Raji (cell line): Measurements from ENCODE around the gene LYRM2.

Experiments
- POLR2A ChIP-seq: IDR thresholded peaks from 2 replicates; pipeline ENCODE4 v1.6.1; 2011; ENCODE audit warnings: low read depth, low read length, control low read depth; ENCODE audit not compliant: insufficient read depth

The LYRM2 gene

GRCh38 chr6:89660981-89661380, 22.4 kb upstream of the LYRM2 start:
- TF ChIP-seq POLR2A: no peak

GRCh38 chr6:89657445-89658158, 19.1 kb upstream of the LYRM2 start:
- TF ChIP-seq POLR2A: no peak

DNA sequence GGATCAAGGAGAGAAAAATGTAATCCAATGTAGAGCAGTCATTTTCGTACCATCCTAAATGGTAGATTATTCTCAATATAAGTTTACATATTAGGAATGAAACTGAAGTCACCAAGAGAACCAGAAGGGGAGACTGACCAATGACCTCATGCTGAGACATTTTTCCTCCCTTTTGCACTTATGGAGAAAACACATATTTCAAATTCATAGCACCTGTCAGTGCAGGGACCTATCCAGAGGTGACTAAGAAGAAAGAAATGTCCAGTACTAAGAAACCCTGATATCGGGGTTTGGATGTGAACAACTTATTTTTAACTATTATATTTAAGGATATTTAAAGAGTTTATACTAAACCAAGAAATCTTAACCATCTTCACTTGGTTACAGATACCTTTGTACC, 16.6 kb upstream of the LYRM2 start:
- TF ChIP-seq POLR2A: no peak

- TF ChIP-seq POLR2A: no peak
Measured at GRCh38 chr6:89650579-89650978, 12.0 kb upstream of the LYRM2 start.

GRCh38 chr6:89649682-89650081, 11.1 kb upstream of the LYRM2 start:
- TF ChIP-seq POLR2A: no peak

GRCh38 chr6:89644864-89645263, 6.3 kb upstream of the LYRM2 start:
- TF ChIP-seq POLR2A: no peak

GRCh38 chr6:89643406-89643805, 4.9 kb upstream of the LYRM2 start:
- no peak for TF ChIP-seq POLR2A

DNA sequence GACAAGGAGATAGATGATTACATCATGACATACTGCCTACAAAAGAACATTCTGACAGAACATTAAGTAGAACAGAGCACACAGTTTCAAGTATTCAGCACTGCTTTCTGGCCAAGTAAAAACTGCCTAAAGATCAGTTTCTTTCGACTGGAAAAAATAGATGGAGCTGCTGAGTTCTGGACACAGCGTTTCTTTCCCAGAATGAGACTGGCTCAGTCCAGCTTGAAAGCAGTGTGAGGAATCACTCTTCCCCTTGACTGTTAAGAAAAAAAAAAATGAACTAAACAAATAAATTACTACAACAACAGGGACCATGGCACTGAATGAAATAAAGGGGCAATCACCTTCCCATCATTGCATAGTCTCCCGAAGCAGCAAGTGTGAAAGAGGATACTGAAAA, 4.4 kb upstream of the LYRM2 start:
- no peak for TF ChIP-seq POLR2A

DNA sequence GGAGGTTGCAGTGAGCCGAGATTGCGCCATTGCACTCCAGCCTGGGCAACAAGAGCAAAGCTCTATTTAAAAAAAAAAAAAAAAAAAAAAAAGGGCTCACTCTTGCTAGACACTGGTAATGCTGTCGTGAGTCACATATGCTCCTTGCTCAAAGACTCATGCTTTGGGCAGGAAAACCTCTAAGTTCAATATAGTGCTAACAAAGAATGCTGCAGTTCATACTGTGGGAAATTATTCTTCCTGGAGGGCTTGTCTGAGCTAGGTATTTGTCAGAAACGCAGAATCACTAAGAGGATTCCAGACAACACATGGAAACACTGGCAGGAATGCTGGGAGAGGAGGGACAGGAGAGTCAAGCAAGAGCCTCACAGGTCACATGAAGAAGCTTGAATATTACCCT, 2.3 kb upstream of the LYRM2 start:
- no peak for TF ChIP-seq POLR2A

- TF ChIP-seq POLR2A: no peak
Measured at GRCh38 chr6:89637960-89638319, 607 bp downstream of the LYRM2 start.

DNA sequence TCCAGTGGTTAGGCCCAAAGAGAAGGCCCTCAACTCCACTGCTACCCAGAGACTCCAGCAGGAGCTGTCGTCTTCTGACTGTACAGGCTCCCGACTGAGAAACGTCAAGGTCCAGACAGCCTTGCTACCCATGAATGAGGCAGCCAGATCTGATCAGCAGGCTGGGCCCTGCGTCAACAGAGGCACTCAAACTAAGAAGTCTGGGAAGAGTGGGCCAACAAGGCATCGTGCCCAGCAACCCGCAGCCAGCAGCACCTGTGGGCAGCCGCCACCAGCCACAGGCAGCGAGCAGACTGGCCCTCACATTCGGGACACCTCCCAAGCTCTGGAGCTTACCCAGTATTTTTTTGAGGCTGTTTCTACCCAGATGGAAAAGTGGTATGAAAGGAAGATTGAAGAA, 8.1 kb downstream of the LYRM2 start:
- no peak for TF ChIP-seq POLR2A

DNA sequence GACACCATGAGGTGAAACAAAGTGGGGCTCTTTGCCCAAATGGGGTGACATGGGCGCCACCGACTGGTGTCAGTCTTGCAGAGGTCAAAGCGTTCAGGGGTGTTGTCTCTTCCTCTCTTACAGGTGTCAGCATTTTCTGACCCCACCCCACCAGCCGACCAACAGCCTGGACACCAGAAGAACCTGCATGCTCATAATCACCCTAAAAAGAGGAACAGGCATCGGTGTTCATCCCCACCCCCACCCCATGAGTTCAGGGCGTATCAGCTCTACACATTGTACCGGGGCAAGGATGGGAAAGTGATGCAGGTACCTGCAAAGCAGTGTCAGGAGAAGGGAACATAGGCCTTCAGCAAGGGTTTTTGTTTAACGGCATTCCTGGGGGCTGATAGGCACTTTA, 14.8 kb downstream of the LYRM2 start:
- no peak for TF ChIP-seq POLR2A

GRCh38 chr6:89619567-89619966, 19.0 kb downstream of the LYRM2 start:
- no peak for TF ChIP-seq POLR2A

DNA sequence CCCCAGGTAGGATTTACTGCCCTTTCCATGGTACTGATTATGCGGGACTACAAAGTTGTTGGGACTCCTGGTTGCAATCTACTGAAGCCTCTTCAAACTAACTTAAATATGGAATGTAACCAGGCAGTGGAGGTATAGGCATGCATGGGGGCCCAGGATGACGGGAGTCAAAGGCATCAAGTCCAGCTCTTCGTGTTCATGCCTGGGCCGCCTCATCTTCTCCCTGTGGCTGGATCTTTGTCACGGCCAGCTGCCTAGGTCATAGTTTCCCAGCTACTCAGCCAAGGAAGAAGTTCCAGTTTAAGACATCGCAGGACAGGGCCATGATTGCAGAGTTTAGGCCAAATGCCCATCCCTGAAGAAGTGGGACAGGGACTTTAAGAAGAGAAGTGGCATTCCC, 20.5 kb downstream of the LYRM2 start:
- TF ChIP-seq POLR2A: no peak

- no peak for TF ChIP-seq POLR2A
Measured at GRCh38 chr6:89616531-89616930, 22.0 kb downstream of the LYRM2 start.

GRCh38 chr6:89615882-89616281, 22.7 kb downstream of the LYRM2 start:
- TF ChIP-seq POLR2A: no peak

DNA sequence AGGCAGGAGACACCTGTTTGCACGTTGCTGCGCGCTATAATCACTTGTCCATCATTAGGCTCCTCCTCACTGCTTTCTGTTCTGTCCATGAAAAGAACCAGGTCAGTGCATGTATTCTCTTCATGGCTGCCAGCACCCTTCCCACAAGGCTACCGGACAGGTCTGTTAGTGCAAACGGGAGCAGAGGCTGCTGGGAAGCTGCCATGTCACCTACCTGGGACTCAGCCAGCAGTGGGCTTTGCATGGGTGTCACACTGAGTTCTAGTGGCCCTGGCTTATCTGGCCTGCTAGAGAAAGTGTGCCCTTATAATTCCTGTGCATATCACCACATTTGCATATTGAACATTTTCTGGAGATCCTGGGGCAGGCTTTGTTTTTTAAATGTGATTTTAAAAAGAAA, 24.8 kb downstream of the LYRM2 start:
- TF ChIP-seq POLR2A: no peak
